H1 (cell line): Measurements from ENCODE around the gene NDUFA11. TPM values are rescaled to one million over a fixed set of nuclear protein-coding genes. Genes with fewer than 3 reads are reported as not detected.

ENCODE experiments used
- CTCF ChIA-PET: fragments of 300-600 bp; sonication (Branson Sonifier 250); formaldehyde crosslinking; loops from one replicate; lab custom pipeline; 2021; ENCODE audit not compliant: partially characterized antibody; lab: Charles Lee
- POLR2A ChIA-PET: fragments of 300-600 bp; sonication (Branson Sonifier 250); formaldehyde crosslinking; loops from one replicate; lab custom pipeline; 2021; ENCODE audit warnings: inconsistent platforms; ENCODE audit not compliant: partially characterized antibody; lab: Charles Lee
- DNase-seq, 2 experiments: peaks; one replicate each; pipeline versions ENCODE4 v3.0.0 to v3.0.0-alpha.2; 2010 to 2022; ENCODE audit warnings: low spot score in 2 of 2, low read depth in 1 of 2, mixed read lengths in 1 of 2
- FAIRE-seq: peaks from 2 replicates; lab custom pipeline; 2011; peaks lifted over from hg19 to GRCh38; lab: Jason Lieb, UNC
- H2AFZ ChIP-seq: 2 replicates; pipeline ENCODE4 v1.8.1; 2012; ENCODE audit warnings: low read length, inconsistent platforms
- H2AK5ac ChIP-seq: 2 replicates; pipeline ENCODE4 v1.6.1; 2013; ENCODE audit warnings: low read depth, low read length
- H2BK120ac ChIP-seq: replicated peaks from 2 replicates; pipeline ENCODE3; 2013; ENCODE audit warnings: low read depth, low read length, inconsistent platforms
- H2BK12ac ChIP-seq: 2 replicates; pipeline ENCODE4 v1.6.1; 2013; ENCODE audit warnings: low read depth, low read length
- H2BK15ac ChIP-seq: 2 replicates; pipeline ENCODE4 v1.6.1; 2013; ENCODE audit warnings: low read length
- H2BK20ac ChIP-seq: 2 replicates; pipeline ENCODE4 v1.6.1; 2013; ENCODE audit warnings: low read length
- H2BK5ac ChIP-seq: 2 replicates; pipeline ENCODE4 v1.6.1; 2013; ENCODE audit warnings: low read depth, low read length
- H3K14ac ChIP-seq: 2 replicates; pipeline ENCODE4 v1.6.1; 2013; ENCODE audit warnings: inconsistent platforms; ENCODE audit not compliant: insufficient read length
- H3K18ac ChIP-seq: 2 replicates; pipeline ENCODE4 v1.6.1; 2013; ENCODE audit warnings: low read length; ENCODE audit errors: extremely low read depth
- H3K23ac ChIP-seq: 2 replicates; pipeline ENCODE4 v1.6.1; 2013; ENCODE audit warnings: inconsistent platforms; ENCODE audit not compliant: insufficient read length
- H3K23me2 ChIP-seq: 2 replicates; pipeline ENCODE4 v1.6.1; 2013; ENCODE audit warnings: low read depth, low read length
- H3K27ac ChIP-seq: 2 replicates; pipeline ENCODE4 v1.6.1; 2011; ENCODE audit warnings: low read depth, low read length, inconsistent platforms
- H3K27me3 ChIP-seq, 4 experiments: replicated peaks in 1 of 4; 1 replicate in 1 of 4; 2 replicates in 3 of 4; pipeline versions ENCODE4 v1.6.1 to v1.8.1; 2011 to 2013; ENCODE audit warnings: low read length in 3 of 4, mild to moderate bottlenecking in 3 of 4, inconsistent platforms in 2 of 4, mixed read lengths in 2 of 4, moderate library complexity in 1 of 4; ENCODE audit not compliant: control insufficient read depth in 3 of 4, insufficient read depth in 3 of 4; ENCODE audit errors: extremely low read depth in 1 of 4
- H3K36me3 ChIP-seq, 4 experiments: 2 replicates each; pipeline versions ENCODE4 v1.6.1 to v1.8.1; 2011 to 2013; ENCODE audit warnings: mild to moderate bottlenecking in 4 of 4, low read length in 3 of 4, moderate library complexity in 2 of 4, control low read depth in 1 of 4, inconsistent platforms in 1 of 4; ENCODE audit not compliant: insufficient read depth in 4 of 4, control insufficient read depth in 2 of 4
- H3K4ac ChIP-seq: replicated peaks from 2 replicates; pipeline ENCODE3; 2013; ENCODE audit warnings: low read length, low read depth, mixed read lengths, inconsistent platforms; ENCODE audit not compliant: insufficient read length
- H3K4me1 ChIP-seq, 4 experiments: replicated peaks in 1 of 4; 1 replicate in 1 of 4; 2 replicates in 3 of 4; pipeline versions ENCODE4 v1.6.1 to v1.8.1; 2011 to 2013; ENCODE audit warnings: low read length in 3 of 4, inconsistent platforms in 2 of 4, mixed read lengths in 1 of 4; ENCODE audit not compliant: insufficient read depth in 4 of 4, control insufficient read depth in 3 of 4
- H3K4me2 ChIP-seq, 2 experiments: 2 replicates each; pipeline versions ENCODE4 v1.6.1 to v1.8.1; 2011 to 2013; ENCODE audit warnings: low read depth in 2 of 2, low read length in 2 of 2, control low read depth in 1 of 2, inconsistent platforms in 1 of 2, mild to moderate bottlenecking in 1 of 2; ENCODE audit not compliant: insufficient read depth in 1 of 2
- H3K4me3 ChIP-seq, 4 experiments: fragments of 200-600, 300-600 bp in 1 of 4; sonication (generic), shearing (Covaris generic), sonication (Bioruptor Twin) in 1 of 4; 2 replicates each; pipeline versions ENCODE4 v1.5.1 to v1.8.1; 2011 to 2016; ENCODE audit warnings: low read length in 4 of 4, low read depth in 3 of 4, control low read depth in 2 of 4, inconsistent platforms in 2 of 4, mild to moderate bottlenecking in 2 of 4, mixed read lengths in 1 of 4, moderate library complexity in 1 of 4; ENCODE audit not compliant: insufficient read depth in 2 of 4; ENCODE audit errors: extremely low read depth in 1 of 4
- H3K56ac ChIP-seq: replicated peaks from 2 replicates; pipeline ENCODE3; 2013; ENCODE audit warnings: low read depth, mild to moderate bottlenecking, mixed read lengths, low read length, inconsistent platforms; ENCODE audit not compliant: insufficient read length
- H3K79me1 ChIP-seq: 2 replicates; pipeline ENCODE4 v1.6.1; 2013; ENCODE audit warnings: low read depth, low read length, control low read depth
- H3K79me2 ChIP-seq, 2 experiments: 2 replicates each; pipeline versions ENCODE4 v1.6.1 to v1.8.1; 2012 to 2013; ENCODE audit warnings: low read length in 2 of 2, mild to moderate bottlenecking in 2 of 2, inconsistent platforms in 1 of 2; ENCODE audit not compliant: insufficient read depth in 2 of 2, control insufficient read depth in 1 of 2
- H3K9ac ChIP-seq, 4 experiments: replicated peaks in 1 of 4; 1 replicate in 1 of 4; 2 replicates in 3 of 4; pipeline versions ENCODE4 v1.6.1 to v1.8.1; 2011 to 2013; ENCODE audit warnings: low read depth in 3 of 4, low read length in 3 of 4, control low read depth in 2 of 4, mild to moderate bottlenecking in 2 of 4, moderate library complexity in 2 of 4, inconsistent platforms in 1 of 4; ENCODE audit errors: extremely low read depth in 1 of 4
- H3K9me3 ChIP-seq, 2 experiments: 2 replicates each; pipeline versions ENCODE4 v1.6.1 to v1.8.1; 2012 to 2013; ENCODE audit warnings: mild to moderate bottlenecking in 2 of 2, moderate library complexity in 2 of 2, control low read depth in 1 of 2, inconsistent platforms in 1 of 2, low read depth in 1 of 2, low read length in 1 of 2, mixed read lengths in 1 of 2; ENCODE audit not compliant: insufficient read depth in 2 of 2
- H4K20me1 ChIP-seq, 2 experiments: replicated peaks in 1 of 2; 2 replicates each; pipeline versions ENCODE3 to v1.8.1; 2011 to 2013; ENCODE audit warnings: inconsistent platforms in 2 of 2, low read length in 2 of 2, mild to moderate bottlenecking in 1 of 2; ENCODE audit not compliant: insufficient read depth in 2 of 2, control insufficient read depth in 1 of 2
- H4K5ac ChIP-seq: 2 replicates; pipeline ENCODE4 v1.6.1; 2013; ENCODE audit warnings: low read length, low read depth, mixed read lengths, inconsistent platforms; ENCODE audit not compliant: insufficient read length
- H4K8ac ChIP-seq: 2 replicates; pipeline ENCODE4 v1.8.0; 2013; ENCODE audit warnings: mild to moderate bottlenecking, moderate library complexity, low read length, inconsistent platforms; ENCODE audit not compliant: insufficient read depth; ENCODE audit errors: extremely low read depth
- H4K91ac ChIP-seq: replicated peaks from 2 replicates; pipeline ENCODE3; 2013; ENCODE audit warnings: low read length, mixed read lengths, inconsistent platforms; ENCODE audit not compliant: insufficient read length
- ASH2L ChIP-seq: fragments of 200-600, 300-600 bp; sonication (generic); IDR thresholded peaks from one replicate; pipeline ENCODE4 v1.7.1; 2017; ENCODE audit warnings: low read length
- CBX5 ChIP-seq: fragments of 300-800, 300-1000 bp; sonication (generic); IDR thresholded peaks from 2 replicates; pipeline ENCODE4 v1.7.1; 2016; ENCODE audit warnings: antibody characterized with exemption, low read length, low read depth
- CHD1 ChIP-seq: IDR thresholded peaks from 2 replicates; pipeline ENCODE4 v1.6.1; 2012; ENCODE audit warnings: low read depth, low read length, improper control_type of control experiment
- CTBP2 ChIP-seq: IDR thresholded peaks from 2 replicates; pipeline ENCODE4 v1.7.0; 2011; ENCODE audit warnings: borderline replicate concordance, mild to moderate bottlenecking, moderate library complexity, mixed read lengths, low read length; ENCODE audit not compliant: insufficient read depth, insufficient read length
- EZH2 ChIP-seq: fragments of 200-600 bp; sonication (generic); IDR thresholded peaks from 2 replicates; pipeline ENCODE4 v1.7.1; 2012; ENCODE audit warnings: low read depth, mild to moderate bottlenecking, moderate library complexity, low read length, inconsistent platforms; ENCODE audit not compliant: severe bottlenecking
- KDM1A ChIP-seq: fragments of 200-600, 300-600 bp; sonication (generic); IDR thresholded peaks from 2 replicates; pipeline ENCODE4 v1.7.1; 2016; ENCODE audit warnings: mild to moderate bottlenecking, low read length, borderline replicate concordance
- MAX ChIP-seq: IDR thresholded peaks from 2 replicates; pipeline ENCODE4 v1.6.1; 2012; ENCODE audit warnings: inconsistent platforms
- NRF1 ChIP-seq: IDR thresholded peaks from 2 replicates; pipeline ENCODE4 v1.6.1; 2011; ENCODE audit warnings: mild to moderate bottlenecking, low read depth, low read length, improper control_type of control experiment
- SIRT6 ChIP-seq: IDR thresholded peaks from one replicate; pipeline ENCODE4 v1.7.1; 2012; ENCODE audit warnings: low read length, inconsistent platforms
- SP4 ChIP-seq: IDR thresholded peaks from 2 replicates; pipeline ENCODE4 v1.6.1; 2012; ENCODE audit warnings: low read length, inconsistent platforms
- TCF12 ChIP-seq: IDR thresholded peaks from 2 replicates; pipeline ENCODE4 v1.6.1; 2011; ENCODE audit warnings: low read depth, mild to moderate bottlenecking, low read length
- ZNF274 ChIP-seq: IDR thresholded peaks from 2 replicates; pipeline ENCODE4 v1.7.0; 2012; ENCODE audit warnings: low read length, borderline replicate concordance; ENCODE audit errors: extremely low read depth
- WGBS, 2 experiments: shearing (Covaris generic) in 1 of 2; methylation state at CpG; one replicate each; pipeline versions ENCODE4 v1.1.6 to v1.1.7; 2013 to 2015; ENCODE audit warnings: low lambda C conversion rate in 2 of 2, mixed read lengths in 2 of 2, inconsistent platforms in 1 of 2, low coverage in 1 of 2, missing lambda C conversion rate in 1 of 2; ENCODE audit not compliant: insufficient replicate concordance in 2 of 2, insufficient coverage in 1 of 2, insufficient read length in 1 of 2; ENCODE audit errors: extremely low coverage in 1 of 2, missing lambda C conversion rate in 1 of 2; 5-methylcytosine and 5-hydroxymethylcytosine counted together
- polyA plus RNA-seq, 7 experiments: library from polyadenylated mRNA; depleted of rRNA in 3 of 7; stranded (reverse) in 5 of 7; unstranded in 2 of 7; fragments of >200 nt in 5 of 7; fragments of 200-250 nt in 2 of 7; gene quantifications; 1 replicate in 5 of 7; 2 replicates in 1 of 7; 4 replicates in 1 of 7; pipeline versions ENCODE4 v1.2.1 to v1.2.3, GENCODE V29; 2011 to 2013; ENCODE audit warnings: missing spikeins in 2 of 7, mixed read lengths in 2 of 7
- total RNA-seq: library from RNA; stranded (reverse); fragmentation: NEBNext Ultra II Directional; extraction: Animal tissue kit (Norgen Biotek cat#: 25700); gene quantifications from 2 replicates; pipeline ENCODE4 v1.2.1, GENCODE V29; 2021
- TF ChIP-seq, protein P1 (sequence below): IDR thresholded peaks from 2 replicates; pipeline ENCODE4 v1.6.1; 2011; ENCODE audit warnings: low read depth, mild to moderate bottlenecking, low read length; ENCODE audit not compliant: insufficient read depth

The NDUFA11 gene
- total and polyA plus RNA-seq, 2 of the 8 experiments (the other 6 are each of a cell fraction or from before 2014, with no cell fraction given), result 205 to 1,037 TPM

GRCh38 chr19:5877882-5878281 is 25.7 kb downstream of the NDUFA11 start:
- peaks cover 0 to 17% (median 6%) of the 10 kb centered on the region in 4 experiments; a peak in 6 of 7 replicates for H3K4me1 ChIP-seq
- H3K27me3 ChIP-seq, result no peaks in the 10 kb centered on the region
- FAIRE-seq, result no peak
- no peak for DNase-seq
- H3K9ac ChIP-seq, result no peak overlapping the region
- no peak overlapping the region for H3K4me3 ChIP-seq
- H2BK5ac ChIP-seq, result no peak overlapping the region
- no peaks in the 10 kb centered on the region for H3K23me2 ChIP-seq
- no peak overlapping the region for H3K4me2 ChIP-seq
- H3K79me1 ChIP-seq, result no peaks in the 10 kb centered on the region
- H3K36me3 ChIP-seq, result no peaks in the 10 kb centered on the region
- CTCF ChIA-PET, result interaction anchor here (0.7 to 1.9 kb wide), 2 partner anchors 49 to 55 kb away, joined by 3 to 7 read pairs; no protein-coding TSS in a partner anchor
- H3K14ac ChIP-seq, result no peak overlapping the region
- H2BK15ac ChIP-seq, result no peak overlapping the region
- H3K18ac ChIP-seq, result no peak overlapping the region
- H4K5ac ChIP-seq, result no peak overlapping the region
- TF ChIP-seq CBX5 (no peak), ASH2L (no peak), CTBP2 (no peak), KDM1A (no peak), ZNF274 (no peak), SP4 (no peak), EZH2 (no peak), NRF1 (no peak), TCF12 (no peak), MAX (no peak), CHD1 (no peak), SIRT6 (no peak)
- TF ChIP-seq, protein P1, sequence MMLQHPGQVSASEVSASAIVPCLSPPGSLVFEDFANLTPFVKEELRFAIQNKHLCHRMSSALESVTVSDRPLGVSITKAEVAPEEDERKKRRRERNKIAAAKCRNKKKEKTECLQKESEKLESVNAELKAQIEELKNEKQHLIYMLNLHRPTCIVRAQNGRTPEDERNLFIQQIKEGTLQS, result no peak
- H2AK5ac ChIP-seq, result no peak overlapping the region
- no peak overlapping the region for H2BK120ac ChIP-seq
- 77% methylated on average over 9 of the region's 9 CpGs; no CpG with 5 or more reads in 1 of the 2 experiments for WGBS, 2 experiments
- no peak overlapping the region for H4K8ac ChIP-seq
- no peak overlapping the region for H3K4ac ChIP-seq
- H3K23ac ChIP-seq, result no peak overlapping the region
- POLR2A ChIA-PET, result interaction anchor here (1.5 kb wide), 1 partner anchor 14 kb away, joined by 7 read pairs; no protein-coding TSS in a partner anchor
- no peak overlapping the region for H2BK20ac ChIP-seq
- no peak overlapping the region for H3K56ac ChIP-seq
- no peak overlapping the region for H4K91ac ChIP-seq
- no peaks in the 10 kb centered on the region for H3K9me3 ChIP-seq
- no peaks in the 10 kb centered on the region for H4K20me1 ChIP-seq
- no peak overlapping the region for H2AFZ ChIP-seq
- H3K27ac ChIP-seq, result no peak overlapping the region
- no peaks in the 10 kb centered on the region for H3K79me2 ChIP-seq
- no peak overlapping the region for H2BK12ac ChIP-seq
